GM13976 (cell line): ENCODE results near the gene GCSAM.

Experiments
- DNase-seq: peaks from one replicate; pipeline ENCODE4 v3.0.0; 2012; ENCODE audit warnings: low spot score
- CTCF ChIP-seq: IDR thresholded peaks from 2 replicates; pipeline ENCODE4 v1.5.1; 2012; ENCODE audit warnings: borderline replicate concordance, mild to moderate bottlenecking; ENCODE audit not compliant: insufficient read depth; ENCODE audit errors: extremely low read depth, missing control alignments, control extremely low read depth
- in situ Hi-C: fragments of 300-500 bp; cut with MboI; formaldehyde crosslinking; loops from one replicate; pipeline ENCODE4 v1.12.0; 2022; ENCODE audit warnings: low sequenced_read_pairs, mixed read lengths, inconsistent platforms; ENCODE audit not compliant: unreplicated experiment

GCSAM gene

GRCh38 chr3:112127522-112128494, 5.2 kb downstream of the GCSAM start:
- in situ Hi-C loops = loop anchor here (25.0 kb wide), 1 partner anchor 859 kb away; the partner anchor contains the start of genes CD200R1 and GTPBP8

GRCh38 chr3:112126511-112126911, 6.5 kb downstream of the GCSAM start:
- TF ChIP-seq CTCF = no peak
- in situ Hi-C loops = loop anchor here (25.0 kb wide), 1 partner anchor 861 kb away; the partner anchor contains the start of genes CD200R1 and GTPBP8
- DNase-seq = no peak

More at GRCh38 chr3:112127522-112128494, 5.2 kb downstream of the GCSAM start:
- no peak for TF ChIP-seq CTCF
- no peak for DNase-seq

GRCh38 chr3:112124907-112125607, 8.0 kb downstream of the GCSAM start:
- TF ChIP-seq CTCF = no peak
- DNase-seq = no peak
- in situ Hi-C loops = loop anchor here (25.0 kb wide), 1 partner anchor 862 kb away; the partner anchor contains the start of genes CD200R1 and GTPBP8

- in situ Hi-C loops = no loop called here
- no peak for DNase-seq
- TF ChIP-seq CTCF = no peak
Observed at GRCh38 chr3:112123548-112123947, 9.5 kb downstream of the GCSAM start.

GRCh38 chr3:112122870-112123269, 10.2 kb downstream of the GCSAM start:
- no peak for DNase-seq
- in situ Hi-C loops = no loop called here
- TF ChIP-seq CTCF = no peak
